ENCODE data around the gene G0S2. TPM values are rescaled to one million over a fixed set of nuclear protein-coding genes. Genes with fewer than 3 reads are reported as not detected.

Gene G0S2
- total and polyA plus RNA-seq, 2 of the 4 experiments (the other 2 are of a cell fraction): 0.36 to 0.53 TPM

DNA sequence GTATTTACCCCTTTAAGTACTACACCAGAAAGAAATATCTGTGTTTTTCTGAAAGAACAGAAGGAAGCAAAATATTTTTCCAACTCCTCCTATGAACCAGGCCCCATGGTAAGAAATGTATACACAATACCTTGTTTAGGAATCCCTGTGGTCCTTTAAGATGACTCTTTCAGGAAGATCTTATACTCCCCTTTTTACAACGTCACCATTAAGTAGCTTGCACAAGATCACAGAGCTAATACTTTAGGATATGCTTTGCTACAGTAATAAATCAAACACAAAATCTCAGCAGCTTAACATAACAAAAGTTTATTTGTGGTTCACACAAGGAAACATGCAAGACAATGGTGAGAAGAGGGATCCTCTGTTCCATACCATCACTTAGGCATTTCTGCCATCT, 14.1 kb upstream of the G0S2 start:
- no peak overlapping the region for H4K5ac ChIP-seq (ENCODE audit: low read depth, low read length)
- H3K27me3 ChIP-seq (ENCODE audit: control insufficient read depth, insufficient read depth, low read length): no peaks in the 10 kb centered on the region
- no peak overlapping the region for H3K4me3 ChIP-seq (ENCODE audit: insufficient read depth, low read depth, low read length)
- dilution Hi-C loops (cut with HindIII; ENCODE audit: low sequenced_read_pairs, unreplicated experiment) (no loop called here), intact Hi-C loops (cut with micrococcal nuclease) (no loop called here), in situ Hi-C loops (cut with MboI; ENCODE audit: low sequenced_read_pairs) (no loop called here)
- H3K9me1 ChIP-seq (ENCODE audit: insufficient read depth, low read length): no peaks in the 10 kb centered on the region; the same call in 1 of the 2 replicates
- no peaks in the 10 kb centered on the region for H4K20me1 ChIP-seq (ENCODE audit: insufficient read depth, low read length)
- no peaks in the 10 kb centered on the region for H3K4me1 ChIP-seq (ENCODE audit: control insufficient read depth, insufficient read depth, low read length)
- no peak overlapping the region for H3K4me2 ChIP-seq (ENCODE audit: low read depth, low read length)
- H4K8ac ChIP-seq (ENCODE audit: low read depth in 2 of 2, low read length in 2 of 2): no peak overlapping the region
- H3K18ac ChIP-seq (ENCODE audit: low read depth, low read length): no peak overlapping the region
- TF ChIP-seq, protein P1, sequence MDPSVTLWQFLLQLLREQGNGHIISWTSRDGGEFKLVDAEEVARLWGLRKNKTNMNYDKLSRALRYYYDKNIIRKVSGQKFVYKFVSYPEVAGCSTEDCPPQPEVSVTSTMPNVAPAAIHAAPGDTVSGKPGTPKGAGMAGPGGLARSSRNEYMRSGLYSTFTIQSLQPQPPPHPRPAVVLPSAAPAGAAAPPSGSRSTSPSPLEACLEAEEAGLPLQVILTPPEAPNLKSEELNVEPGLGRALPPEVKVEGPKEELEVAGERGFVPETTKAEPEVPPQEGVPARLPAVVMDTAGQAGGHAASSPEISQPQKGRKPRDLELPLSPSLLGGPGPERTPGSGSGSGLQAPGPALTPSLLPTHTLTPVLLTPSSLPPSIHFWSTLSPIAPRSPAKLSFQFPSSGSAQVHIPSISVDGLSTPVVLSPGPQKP (IDR thresholded peaks at IDR 0.05; ENCODE audit: borderline replicate concordance, low read depth, low read length): no peak
- no peak overlapping the region for H2BK120ac ChIP-seq (ENCODE audit: low read depth, low read length)
- H2AFZ ChIP-seq (replicated peaks; ENCODE audit: low read length, poor library complexity): no peak overlapping the region
- H2AK9ac ChIP-seq (replicated peaks; ENCODE audit: low read depth, low read length, poor library complexity): no peak overlapping the region
- H2BK20ac ChIP-seq (ENCODE audit: low read depth, low read length): no peak overlapping the region
- ATAC-seq (ENCODE audit: low read depth) (no peak), DNase-seq (no peak)
- H3K9me3 ChIP-seq (ENCODE audit: control insufficient read depth, insufficient read depth, low read length): no peaks in the 10 kb centered on the region
- H2AK5ac ChIP-seq (ENCODE audit: low read depth, low read length): no peak overlapping the region
- H3K14ac ChIP-seq (replicated peaks; ENCODE audit: low read depth, low read length): no peak overlapping the region
- H3K79me1 ChIP-seq (ENCODE audit: low read depth in 1 of 2, low read length in 2 of 2): no peaks in the 10 kb centered on the region
- no TSS peak for BruUV-seq (replicated peaks)
- WGBS, 2 experiments (ENCODE audit: extremely low coverage in 2 of 2, insufficient read length in 1 of 2): no CpG with 5 or more reads among the region's 1 CpG
- ChIA-PET POLR2A (ENCODE audit: unreplicated experiment) (no interaction called here), CTCF (no interaction called here)
- no peak overlapping the region for H2BK5ac ChIP-seq (ENCODE audit: low read depth, low read length, poor library complexity, severe bottlenecking)
- H3K9ac ChIP-seq (ENCODE audit: low read depth, low read length): no peak overlapping the region
- no peak overlapping the region for H3K4ac ChIP-seq (ENCODE audit: low read depth, low read length)
- no peak overlapping the region for H3K56ac ChIP-seq (ENCODE audit: extremely low read depth, insufficient read depth, low read length)
- no peak overlapping the region for H3K27ac ChIP-seq (ENCODE audit: insufficient read depth, low read length)
- H3K36me3 ChIP-seq (ENCODE audit: control insufficient read depth, insufficient read depth, low read length): no peaks in the 10 kb centered on the region
- no peak overlapping the region for H2BK15ac ChIP-seq (ENCODE audit: low read depth, low read length)
- H3K23ac ChIP-seq (ENCODE audit: low read depth, low read length): no peak overlapping the region
- H4K91ac ChIP-seq (ENCODE audit: insufficient read depth, low read depth, low read length): no peak overlapping the region
